Lower lobe of right lung (tissue), 2 donors: Measurements from ENCODE around the gene SYNJ1. TPM values are rescaled to one million over a fixed set of nuclear protein-coding genes. Genes with fewer than 3 reads are reported as not detected.

ENCODE experiments used
- ATAC-seq, 2 donors: fragments of 200-7000 bp; cut with Tn5 transposase; one replicate each; pipeline ENCODE4 v1.9.1; 2020 to 2022; ENCODE audit warnings: mild to moderate bottlenecking in 2 of 2, moderate library complexity in 2 of 2
- DNase-seq: peaks from one replicate; pipeline ENCODE4 v3.0.0-alpha.2; 2020
- H3K27ac ChIP-seq: fragments of 200-600 bp; one replicate; pipeline ENCODE4 v1.8.0; 2022
- H3K27me3 ChIP-seq: fragments of 200-600 bp; one replicate; pipeline ENCODE4 v1.8.0; 2022; ENCODE audit warnings: low read depth
- H3K36me3 ChIP-seq: fragments of 200-600 bp; one replicate; pipeline ENCODE4 v1.8.0; 2022; ENCODE audit warnings: mild to moderate bottlenecking
- H3K4me1 ChIP-seq: fragments of 200-600 bp; one replicate; pipeline ENCODE4 v1.8.0; 2022
- H3K4me3 ChIP-seq: fragments of 200-600 bp; one replicate; pipeline ENCODE4 v1.8.0; 2022; ENCODE audit warnings: mild to moderate bottlenecking
- H3K9me3 ChIP-seq: fragments of 200-600 bp; one replicate; pipeline ENCODE4 v1.8.0; 2022
- intact Hi-C: fragments of 100-400 bp; cut with DNase I; formaldehyde crosslinking; loops from one replicate; pipeline ENCODE4 v1.11.0; 2022
- total RNA-seq: library from RNA; stranded (reverse); fragmentation: NEBNext Ultra II Directional; extraction: Animal tissue kit (Norgen Biotek cat#: 25700); gene quantifications from one replicate; pipeline ENCODE4 v1.2.1, GENCODE V29; 2021
- TF ChIP-seq, protein P1 (sequence below): fragments of 200-600 bp; IDR thresholded peaks from one replicate; pipeline ENCODE4 v1.8.0; 2022; ENCODE audit warnings: antibody characterized with exemption, mild to moderate bottlenecking
- donor health status: DM: no; HTN: yes; CAD: no; lungs with severe emphysema.

Gene SYNJ1
- total RNA-seq, 1 donor from 2014 or later = 23.1 TPM

DNA sequence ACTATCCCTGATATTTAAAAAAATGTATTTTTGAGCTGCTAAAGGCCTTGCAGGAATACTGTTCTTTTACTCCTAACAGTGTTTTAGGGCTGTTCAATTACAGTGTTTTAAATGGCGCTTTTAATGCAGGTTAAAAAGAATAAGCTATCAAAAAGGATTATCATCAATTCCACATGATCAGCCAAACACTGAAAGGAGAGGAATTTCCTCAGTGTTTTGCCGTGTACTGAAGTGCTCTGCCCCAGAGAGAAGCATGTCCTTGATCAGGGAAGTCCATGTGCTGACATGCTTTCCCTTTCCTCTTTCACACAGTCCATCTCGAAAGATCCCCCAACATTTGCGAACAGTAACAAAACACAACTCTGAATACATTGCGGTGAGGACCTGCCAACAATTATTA is 119.0 kb downstream of the SYNJ1 start:
- peaks cover 60% of the 10 kb centered on the region for H3K36me3 ChIP-seq
- intact Hi-C loops = no loop called here

DNA sequence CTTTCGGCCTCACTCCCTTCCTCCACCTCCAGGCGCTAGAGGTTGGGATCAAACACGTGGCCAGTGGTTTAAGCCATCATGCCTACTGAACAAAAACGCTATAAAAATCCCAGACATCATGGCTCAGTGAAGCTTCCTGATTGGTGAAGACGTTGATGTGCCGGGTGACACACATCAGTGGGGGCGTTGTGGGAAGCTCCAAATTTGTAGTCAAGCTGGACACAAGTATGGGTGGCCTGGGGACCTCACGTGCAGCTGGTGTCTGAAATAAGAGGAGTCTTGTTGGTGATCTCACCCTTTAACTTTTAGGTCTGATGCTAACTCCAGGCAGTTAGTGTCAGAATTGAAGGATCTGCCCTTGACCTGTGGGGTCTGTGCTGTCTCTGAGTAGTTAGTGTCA is 122.3 kb downstream of the SYNJ1 start:
- intact Hi-C loops = no loop called here
- H3K36me3 ChIP-seq = peaks cover 85% of the 10 kb centered on the region
- H3K9me3 ChIP-seq = no peaks in the 10 kb centered on the region
- DNase-seq = no peak
- peaks cover 11% of the 10 kb centered on the region for H3K4me1 ChIP-seq
- no peak overlapping the region for H3K27ac ChIP-seq
- TF ChIP-seq, protein P1, sequence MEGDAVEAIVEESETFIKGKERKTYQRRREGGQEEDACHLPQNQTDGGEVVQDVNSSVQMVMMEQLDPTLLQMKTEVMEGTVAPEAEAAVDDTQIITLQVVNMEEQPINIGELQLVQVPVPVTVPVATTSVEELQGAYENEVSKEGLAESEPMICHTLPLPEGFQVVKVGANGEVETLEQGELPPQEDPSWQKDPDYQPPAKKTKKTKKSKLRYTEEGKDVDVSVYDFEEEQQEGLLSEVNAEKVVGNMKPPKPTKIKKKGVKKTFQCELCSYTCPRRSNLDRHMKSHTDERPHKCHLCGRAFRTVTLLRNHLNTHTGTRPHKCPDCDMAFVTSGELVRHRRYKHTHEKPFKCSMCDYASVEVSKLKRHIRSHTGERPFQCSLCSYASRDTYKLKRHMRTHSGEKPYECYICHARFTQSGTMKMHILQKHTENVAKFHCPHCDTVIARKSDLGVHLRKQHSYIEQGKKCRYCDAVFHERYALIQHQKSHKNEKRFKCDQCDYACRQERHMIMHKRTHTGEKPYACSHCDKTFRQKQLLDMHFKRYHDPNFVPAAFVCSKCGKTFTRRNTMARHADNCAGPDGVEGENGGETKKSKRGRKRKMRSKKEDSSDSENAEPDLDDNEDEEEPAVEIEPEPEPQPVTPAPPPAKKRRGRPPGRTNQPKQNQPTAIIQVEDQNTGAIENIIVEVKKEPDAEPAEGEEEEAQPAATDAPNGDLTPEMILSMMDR = no peak
- ATAC-seq = no peak
- H3K4me3 ChIP-seq = no peak overlapping the region
- H3K27me3 ChIP-seq = no peaks in the 10 kb centered on the region

More for the DNA sequence above, 119.0 kb downstream of the SYNJ1 start:
- peaks cover 27% of the 10 kb centered on the region for H3K4me1 ChIP-seq
- no peaks in the 10 kb centered on the region for H3K9me3 ChIP-seq
- no peak for DNase-seq
- no peaks in the 10 kb centered on the region for H3K27me3 ChIP-seq
- no peak for ATAC-seq
- H3K27ac ChIP-seq = no peak overlapping the region
- H3K4me3 ChIP-seq = no peak overlapping the region
- TF ChIP-seq, protein P1 = no peak

DNA sequence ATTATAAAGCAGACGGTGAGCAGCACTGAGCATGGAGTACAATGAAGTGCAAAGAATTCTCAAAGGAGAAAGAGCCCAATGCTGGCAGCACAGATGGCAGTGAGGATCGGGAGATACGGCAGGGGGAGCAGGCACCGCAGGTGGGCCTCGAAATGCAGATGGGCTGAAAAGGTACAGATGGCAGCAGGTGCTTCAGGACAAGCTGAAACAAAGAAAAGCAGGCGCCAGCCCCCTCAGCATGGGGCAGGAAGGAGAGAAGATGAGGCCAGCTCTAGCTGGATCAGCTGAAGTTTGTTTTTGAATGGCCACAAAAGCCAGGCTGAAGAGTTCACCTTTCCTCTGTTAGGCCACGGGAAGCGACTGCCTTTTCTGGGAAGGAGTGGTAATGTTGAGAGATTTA is 123.3 kb downstream of the SYNJ1 start:
- DNase-seq = no peak
- TF ChIP-seq, protein P1 = no peak
- Histone ChIP-seq H3K9me3 (no peaks in the 10 kb centered on the region), H3K27ac (no peak overlapping the region), H3K27me3 (no peaks in the 10 kb centered on the region), H3K4me1 (peaks cover 2% of the 10 kb centered on the region), H3K36me3 (peaks cover 89% of the 10 kb centered on the region), H3K4me3 (no peak overlapping the region)
- ATAC-seq = no peak
- intact Hi-C loops = no loop called here

DNA sequence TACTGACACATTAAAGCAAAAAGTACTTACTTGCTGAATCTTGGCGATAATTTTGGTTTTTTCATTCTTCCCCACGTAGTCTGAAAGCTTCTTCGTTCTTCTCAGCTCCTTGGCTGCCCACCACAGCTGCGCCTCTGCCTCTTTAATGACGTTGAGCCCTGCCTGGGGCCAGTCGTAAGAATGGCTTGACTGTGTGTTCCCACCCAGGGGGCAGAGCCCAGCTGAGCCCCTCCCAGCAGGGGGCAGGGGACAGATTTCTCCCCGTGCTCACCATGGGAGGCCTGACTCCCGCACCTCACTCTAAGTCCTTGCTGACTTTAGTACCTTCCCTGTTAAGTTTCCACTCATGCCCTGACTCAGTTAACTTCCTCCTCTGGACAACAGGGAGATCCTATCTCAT is 124.7 kb downstream of the SYNJ1 start:
- H3K27ac ChIP-seq = no peak overlapping the region
- H3K4me3 ChIP-seq = no peak overlapping the region
- H3K4me1 ChIP-seq = no peaks in the 10 kb centered on the region
- intact Hi-C loops = no loop called here
- DNase-seq (no peak), ATAC-seq (no peak)
- TF ChIP-seq, protein P1 = no peak
- peaks cover 90% of the 10 kb centered on the region for H3K36me3 ChIP-seq
- no peaks in the 10 kb centered on the region for H3K27me3 ChIP-seq
- H3K9me3 ChIP-seq = no peaks in the 10 kb centered on the region

DNA sequence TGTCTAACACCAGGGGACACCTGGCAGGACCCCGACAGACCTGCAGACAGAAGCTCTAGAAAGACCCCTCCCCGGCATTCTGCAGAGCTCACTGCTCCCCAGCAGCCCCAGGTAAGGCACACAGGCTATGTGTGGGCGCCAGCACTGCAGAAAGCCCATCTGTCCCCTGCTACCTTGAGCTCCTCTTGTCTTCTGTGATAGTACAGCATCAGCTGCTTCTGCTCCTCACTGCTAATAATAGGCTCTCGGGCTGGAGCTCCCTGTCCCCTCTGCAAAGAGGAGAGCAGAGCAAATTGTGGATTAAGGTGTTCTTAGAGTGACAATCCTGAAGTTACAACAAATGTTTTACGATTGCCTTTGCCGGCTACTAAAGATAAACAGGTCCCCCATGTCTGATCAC is 125.7 kb downstream of the SYNJ1 start:
- Histone ChIP-seq H3K4me1 (no peaks in the 10 kb centered on the region), H3K9me3 (no peaks in the 10 kb centered on the region), H3K27me3 (no peaks in the 10 kb centered on the region), H3K36me3 (peaks cover 89% of the 10 kb centered on the region), H3K4me3 (no peak overlapping the region), H3K27ac (no peak overlapping the region)
- TF ChIP-seq, protein P1 = no peak
- ATAC-seq (no peak), DNase-seq (no peak)
- intact Hi-C loops = no loop called here

DNA sequence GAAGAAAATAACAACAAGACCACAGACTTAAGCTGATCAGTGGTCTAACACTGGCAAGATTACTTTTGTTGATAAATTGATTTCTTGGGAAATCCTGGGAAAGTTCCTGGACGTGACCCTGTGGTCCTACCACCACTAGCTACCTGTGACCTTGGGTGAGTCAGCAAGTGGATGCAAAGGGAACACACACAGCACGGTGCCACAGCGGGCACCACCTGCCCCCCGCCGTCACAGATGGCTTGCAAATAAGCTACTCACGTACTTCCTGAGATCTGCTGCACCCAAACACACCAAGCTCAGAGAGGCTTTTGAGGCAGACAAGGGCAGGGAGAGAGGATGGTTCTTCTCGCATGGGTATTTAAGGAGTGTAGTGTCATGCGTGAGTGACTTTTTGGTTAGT is 128.3 kb downstream of the SYNJ1 start:
- Histone ChIP-seq H3K4me3 (no peak overlapping the region), H3K36me3 (peaks cover 63% of the 10 kb centered on the region), H3K27ac (no peak overlapping the region), H3K4me1 (no peaks in the 10 kb centered on the region), H3K27me3 (no peaks in the 10 kb centered on the region), H3K9me3 (no peaks in the 10 kb centered on the region)
- ATAC-seq = no peak
- TF ChIP-seq, protein P1 = no peak
- intact Hi-C loops = no loop called here
- DNase-seq = no peak
